GM19193 (cell line): ENCODE measurements around the gene EPN2.

Experiments
- POLR2A ChIP-seq: IDR thresholded peaks from 4 replicates; pipeline ENCODE4 v1.6.1; 2011; ENCODE audit not compliant: insufficient read depth, insufficient read length; ENCODE audit errors: extremely low read depth

EPN2 gene

GRCh38 chr17:19254651-19255050, 17.5 kb downstream of the EPN2 start:
- no peak for TF ChIP-seq POLR2A

- TF ChIP-seq POLR2A = no peak
Observed at GRCh38 chr17:19255279-19255678, 18.1 kb downstream of the EPN2 start.

- TF ChIP-seq POLR2A = no peak
Observed at GRCh38 chr17:19258371-19258770, 21.2 kb downstream of the EPN2 start.

- TF ChIP-seq POLR2A = no peak
Observed at GRCh38 chr17:19260958-19261357, 23.8 kb downstream of the EPN2 start.

- no peak for TF ChIP-seq POLR2A
Observed at GRCh38 chr17:19261426-19261825, 24.3 kb downstream of the EPN2 start.

- no peak for TF ChIP-seq POLR2A
Observed at GRCh38 chr17:19262650-19263631, 25.8 kb downstream of the EPN2 start.

GRCh38 chr17:19263641-19264051, 26.5 kb downstream of the EPN2 start:
- TF ChIP-seq POLR2A = no peak

- TF ChIP-seq POLR2A = no peak
Observed at GRCh38 chr17:19264268-19264667, 27.1 kb downstream of the EPN2 start.

- TF ChIP-seq POLR2A = no peak
Observed at GRCh38 chr17:19264681-19265080, 27.5 kb downstream of the EPN2 start.

GRCh38 chr17:19265755-19266154, 28.6 kb downstream of the EPN2 start:
- no peak for TF ChIP-seq POLR2A

GRCh38 chr17:19268611-19269010, 31.4 kb downstream of the EPN2 start:
- no peak for TF ChIP-seq POLR2A

GRCh38 chr17:19269106-19269505, 31.9 kb downstream of the EPN2 start:
- no peak for TF ChIP-seq POLR2A

GRCh38 chr17:19269641-19270040, 32.5 kb downstream of the EPN2 start:
- no peak for TF ChIP-seq POLR2A

- no peak for TF ChIP-seq POLR2A
Observed at GRCh38 chr17:19270347-19270703, 33.2 kb downstream of the EPN2 start.

GRCh38 chr17:19270704-19271611, 33.8 kb downstream of the EPN2 start:
- TF ChIP-seq POLR2A = no peak
